Epithelial cell of proximal tubule (primary cell): Measurements from ENCODE around the gene ZNF429. TPM values are rescaled to one million over a fixed set of nuclear protein-coding genes. Genes with fewer than 3 reads are reported as not detected.
A peak's percentile ranks its signal among the peaks of the same experiment; 100 is the strongest.
"Not testable (repeated sequence)": the region's sequence is repeated elsewhere in the genome, so short reads cannot be mapped to it uniquely, and the experiment has no call there.

Experiments used
- DNase-seq: peaks from one replicate; pipeline ENCODE4 v3.0.0-alpha.2; 2011; ENCODE audit warnings: low read depth
- H3K4me3 ChIP-seq: 2 replicates; pipeline ENCODE4 v1.5.1; 2011; ENCODE audit warnings: low read depth, mild to moderate bottlenecking, low read length
- CTCF ChIP-seq: conservative IDR thresholded peaks from 2 replicates; pipeline ENCODE4 v1.5.1; 2012; ENCODE audit warnings: low read depth, mild to moderate bottlenecking, low read length
- total RNA-seq: library from RNA; depleted of rRNA; stranded (reverse); fragments of >200 nt; gene quantifications from 2 replicates; pipeline ENCODE4 v1.2.3, GENCODE V29; 2015

The ZNF429 gene
- total RNA-seq, 1 donor from 2014 or later, result 17.1 TPM

GRCh38 chr19:21472507-21472906 lies 32.9 kb upstream of the ZNF429 start:
- no peak overlapping the region for H3K4me3 ChIP-seq
- no peak for TF ChIP-seq CTCF
- DNase-seq, result no peak

GRCh38 chr19:21474671-21475181 lies 30.7 kb upstream of the ZNF429 start:
- H3K4me3 ChIP-seq, result peak overlapping the region; percentile 61
- no peak for TF ChIP-seq CTCF
- peak; percentile 6 for DNase-seq

- DNase-seq, H3K4me3 ChIP-seq: not testable (repeated sequence)
Observed at GRCh38 chr19:21482361-21482760, 23.0 kb upstream of the ZNF429 start.

GRCh38 chr19:21482863-21483276 lies 22.5 kb upstream of the ZNF429 start:
- no peak overlapping the region for H3K4me3 ChIP-seq
- DNase-seq, result no peak
- TF ChIP-seq CTCF, result peak; percentile 33

GRCh38 chr19:21483589-21484170 lies 21.7 kb upstream of the ZNF429 start:
- no peak for DNase-seq
- peak; percentile 51 for TF ChIP-seq CTCF
- no peak overlapping the region for H3K4me3 ChIP-seq

- no peak for DNase-seq
- H3K4me3 ChIP-seq, result no peak overlapping the region
- TF ChIP-seq CTCF, result no peak
Observed at GRCh38 chr19:21484631-21485030, 20.8 kb upstream of the ZNF429 start.

GRCh38 chr19:21485926-21486325 lies 19.5 kb upstream of the ZNF429 start:
- no peak overlapping the region for H3K4me3 ChIP-seq
- DNase-seq, result no peak
- no peak for TF ChIP-seq CTCF
